SH-SY5Y (cell line): ENCODE results near the gene ARF1.

Source experiments
- GATA2 ChIP-seq: IDR thresholded peaks from 2 replicates; pipeline ENCODE4 v1.6.1; 2011; ENCODE audit warnings: mild to moderate bottlenecking, low read depth, low read length
- GATA3 ChIP-seq: IDR thresholded peaks from 2 replicates; pipeline ENCODE4 v1.6.1; 2011; ENCODE audit warnings: low read depth, mild to moderate bottlenecking, low read length, moderate library complexity

ARF1 gene

DNA sequence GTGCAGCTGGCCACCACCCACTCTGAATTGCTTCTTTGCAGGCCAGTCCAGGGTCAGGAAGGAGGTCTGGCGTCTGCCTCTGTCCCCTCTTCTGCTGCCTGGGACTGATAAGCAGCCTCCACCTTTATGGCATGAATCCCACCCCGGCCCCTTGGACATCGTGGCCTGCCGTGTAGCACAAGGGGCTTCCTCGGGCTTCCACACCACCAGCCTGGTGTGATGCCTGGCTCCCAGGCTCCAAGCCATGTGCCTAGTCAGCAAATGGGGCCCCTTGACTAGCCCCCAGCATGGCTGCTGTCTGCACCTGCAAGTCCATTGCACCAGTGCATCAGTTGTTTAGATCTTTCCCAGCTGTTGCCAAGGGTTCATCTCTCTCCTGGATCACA lies 9.9 kb upstream of the ARF1 start:
- TF ChIP-seq GATA2: no peak
- no peak for TF ChIP-seq GATA3

GRCh38 chr1:228073061-228073856 lies 9.2 kb upstream of the ARF1 start:
- TF ChIP-seq GATA2: no peak
- no peak for TF ChIP-seq GATA3

GRCh38 chr1:228073857-228074545 lies 8.5 kb upstream of the ARF1 start:
- TF ChIP-seq GATA2: no peak
- TF ChIP-seq GATA3: no peak

DNA sequence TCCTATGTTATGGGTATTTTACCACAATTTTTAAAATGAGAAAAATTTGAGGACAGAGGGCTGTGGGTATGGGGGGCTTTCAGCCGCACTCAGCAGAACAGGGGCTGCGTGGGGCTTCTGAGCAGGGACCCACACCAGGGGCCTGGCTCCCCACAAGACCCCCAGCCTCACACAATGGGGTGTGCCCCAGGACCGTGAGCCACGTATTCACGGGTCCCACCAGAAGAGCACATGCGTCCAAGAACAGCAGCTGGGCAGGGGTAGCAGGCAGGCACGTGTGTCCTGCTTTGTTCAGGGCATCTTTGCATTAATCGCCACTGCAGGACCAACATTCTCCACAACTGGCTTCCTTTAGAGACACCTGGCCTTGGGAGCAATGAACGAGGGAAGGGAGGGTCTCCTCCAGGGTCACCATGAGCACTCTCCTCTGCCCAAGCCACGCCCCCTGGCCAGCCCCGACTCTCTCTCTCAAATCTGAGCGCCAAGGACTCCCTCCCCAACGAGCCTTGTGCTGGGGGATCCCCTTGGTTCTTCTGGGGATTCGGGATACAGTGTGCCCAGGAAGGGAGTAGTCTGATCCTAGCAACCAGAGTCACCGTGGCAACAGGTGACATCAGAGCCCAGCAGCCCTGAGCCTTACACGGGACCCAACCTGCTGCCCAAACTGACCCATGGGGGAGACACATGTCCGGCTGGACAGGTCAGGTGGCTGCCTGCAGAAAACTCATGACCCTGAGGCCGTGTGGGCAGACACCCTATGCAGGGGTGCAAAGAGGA lies 7.4 kb upstream of the ARF1 start:
- no peak for TF ChIP-seq GATA3

GRCh38 chr1:228075801-228076271 lies 6.7 kb upstream of the ARF1 start:
- TF ChIP-seq GATA2: no peak
- TF ChIP-seq GATA3: no peak

- TF ChIP-seq GATA3: no peak
- TF ChIP-seq GATA2: no peak
Measured at GRCh38 chr1:228076796-228077430, 5.6 kb upstream of the ARF1 start.

GRCh38 chr1:228077565-228078330 lies 4.8 kb upstream of the ARF1 start:
- no peak for TF ChIP-seq GATA2
- no peak for TF ChIP-seq GATA3

DNA sequence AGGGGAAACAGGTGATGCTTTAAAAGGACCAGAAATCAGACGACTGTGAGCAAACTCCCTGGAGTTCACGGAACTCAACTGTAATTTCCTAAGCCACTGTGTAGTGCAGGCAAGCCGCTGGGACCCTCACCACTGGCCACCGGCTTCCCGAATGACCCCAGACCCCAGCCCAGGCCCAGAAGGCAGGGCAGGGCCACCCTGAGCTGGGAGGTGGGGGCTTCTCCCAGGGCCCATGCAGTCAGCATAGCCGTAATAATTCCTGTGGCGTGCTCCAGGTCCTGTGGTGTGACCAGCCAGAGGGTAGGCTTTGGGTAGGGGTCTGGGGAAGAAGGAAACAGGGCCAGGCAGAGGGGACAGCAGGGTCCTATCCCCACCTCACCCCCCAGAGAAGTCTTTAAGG lies 3.5 kb upstream of the ARF1 start:
- TF ChIP-seq GATA2 (no peak), GATA3 (no peak)

GRCh38 chr1:228079601-228080263 lies 2.8 kb upstream of the ARF1 start:
- no peak for TF ChIP-seq GATA2
- TF ChIP-seq GATA3: no peak

DNA sequence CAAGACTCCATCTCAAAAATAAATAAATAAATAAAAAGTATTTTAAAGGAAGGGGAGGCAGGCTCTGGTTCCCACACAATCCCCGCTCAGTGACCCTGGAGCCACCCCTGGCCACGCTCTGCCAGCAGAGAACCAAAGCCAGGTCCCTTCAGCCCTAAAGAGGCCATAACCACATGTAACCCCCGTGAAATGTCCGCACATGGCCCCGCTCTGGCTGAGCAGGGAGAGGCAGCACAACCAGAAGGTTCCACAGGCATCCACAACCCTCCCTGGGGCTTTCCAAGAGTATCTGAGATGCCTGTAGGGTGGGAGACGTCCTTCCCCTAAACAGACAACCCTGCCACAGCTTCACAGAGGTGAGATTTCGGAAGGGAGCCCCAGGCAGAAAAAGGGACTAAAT lies 1.4 kb upstream of the ARF1 start:
- TF ChIP-seq GATA3: no peak
- no peak for TF ChIP-seq GATA2

DNA sequence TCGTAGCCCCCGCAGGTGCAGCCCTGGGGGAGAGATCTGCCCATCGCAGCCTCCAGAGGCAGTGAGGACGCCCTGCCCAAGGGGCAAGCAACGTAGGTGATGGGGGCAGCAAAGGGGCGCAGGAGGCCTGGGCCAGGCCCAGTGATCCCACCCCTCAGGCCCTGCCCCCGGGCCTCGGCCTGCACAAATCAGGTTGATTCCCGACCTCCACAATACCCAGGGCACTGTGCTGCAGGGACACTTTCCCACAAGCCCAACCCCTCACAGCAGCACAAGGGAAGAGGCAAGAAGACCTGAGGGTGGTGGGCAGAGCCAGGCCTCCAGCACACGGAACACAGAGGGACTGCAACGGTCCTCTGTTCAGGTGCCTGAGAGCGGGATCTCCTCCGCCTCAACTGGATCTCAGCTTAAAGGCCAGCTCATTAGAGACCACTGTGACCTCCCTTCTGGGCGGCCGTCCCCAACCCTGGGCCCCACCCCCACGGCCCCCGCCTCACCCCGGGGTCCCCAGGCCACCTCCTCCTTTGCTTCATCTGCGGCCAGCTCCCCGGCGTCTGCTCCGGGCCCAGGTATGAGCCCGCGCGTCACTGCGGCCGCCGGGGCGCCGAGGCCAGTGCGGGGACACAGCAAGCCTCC lies 812 bp upstream of the ARF1 start:
- TF ChIP-seq GATA2 (no peak), GATA3 (no peak)
